Measurements from ENCODE around the gene ZKSCAN4. TPM values are rescaled to one million over a fixed set of nuclear protein-coding genes. Genes with fewer than 3 reads are reported as not detected.

The ZKSCAN4 gene
- 5.4 TPM for polyA plus RNA-seq (2012; ENCODE audit: insufficient read depth, insufficient read length, low read depth)

GRCh38 chr6:28252009-28252975 lies at the start of gene ZKSCAN4:
ZKSCAN4 (minus strand) TSS chr6:28252269; CDS start chr6:28251980, 289 bp downstream.
- Histone ChIP-seq H3K9me3 (no peaks in the 10 kb centered on the region), H3K36me3 (no peaks in the 10 kb centered on the region), H3K4me3 (ENCODE audit: low read depth, low read length) (peak within 1 kb of the TSS; percentile 95), H3K4me1 (0 out of 2 replicates have a peak, but pooled peaks cover 5% of the 10 kb centered on the region), H3K27me3 (no peaks in the 10 kb centered on the region)
- DNase-seq = peak; percentile 88
- no peak for TF ChIP-seq CTCF (IDR thresholded peaks at IDR 0.05; ENCODE audit: low read depth, low read length)

GRCh38 chr6:28296520-28297060 lies 44.5 kb upstream of the ZKSCAN4 start:
- Histone ChIP-seq H3K9me3 (no peaks in the 10 kb centered on the region), H3K36me3 (peaks cover 14% of the 10 kb centered on the region), H3K4me3 (ENCODE audit: low read depth, low read length) (no peak overlapping the region), H3K27me3 (no peaks in the 10 kb centered on the region), H3K4me1 (no peaks in the 10 kb centered on the region)
- no peak for TF ChIP-seq CTCF (IDR thresholded peaks at IDR 0.05; ENCODE audit: low read depth, low read length)
- no peak for DNase-seq

GRCh38 chr6:28295326-28295725 lies 43.3 kb upstream of the ZKSCAN4 start:
- H3K4me1 ChIP-seq = no peaks in the 10 kb centered on the region
- no peaks in the 10 kb centered on the region for H3K9me3 ChIP-seq
- peaks cover 14% of the 10 kb centered on the region for H3K36me3 ChIP-seq
- no peaks in the 10 kb centered on the region for H3K27me3 ChIP-seq
- H3K4me3 ChIP-seq (ENCODE audit: low read depth, low read length) = no peak overlapping the region
- no peak for DNase-seq
- no peak for TF ChIP-seq CTCF (IDR thresholded peaks at IDR 0.05; ENCODE audit: low read depth, low read length)

GRCh38 chr6:28291573-28291972 lies 39.5 kb upstream of the ZKSCAN4 start:
- H3K36me3 ChIP-seq = peaks cover 21% of the 10 kb centered on the region
- no peaks in the 10 kb centered on the region for H3K27me3 ChIP-seq
- DNase-seq = no peak
- TF ChIP-seq CTCF (IDR thresholded peaks at IDR 0.05; ENCODE audit: low read depth, low read length) = no peak
- H3K4me3 ChIP-seq (ENCODE audit: low read depth, low read length) = no peak overlapping the region
- no peaks in the 10 kb centered on the region for H3K4me1 ChIP-seq
- H3K9me3 ChIP-seq = no peaks in the 10 kb centered on the region

DNA sequence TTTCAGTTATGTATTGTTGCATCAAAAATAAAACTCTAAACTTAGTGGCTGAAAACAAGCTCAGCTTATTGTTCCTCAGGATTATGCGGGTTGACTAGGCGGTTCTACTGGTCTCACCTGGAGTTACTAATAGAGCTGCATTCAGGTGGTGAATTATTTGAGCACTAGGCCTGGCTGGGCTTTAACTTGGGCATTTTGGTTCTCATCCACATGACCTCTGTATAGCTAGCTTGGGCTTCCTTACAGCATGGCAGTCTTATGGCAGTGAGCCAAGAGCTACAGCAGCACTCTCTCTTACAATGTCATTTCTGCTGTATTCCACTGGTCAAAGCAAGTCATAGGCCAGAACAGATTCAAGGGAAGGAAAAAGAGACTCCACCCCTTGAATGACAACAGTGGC lies 30.9 kb upstream of the ZKSCAN4 start:
- Histone ChIP-seq H3K27me3 (no peaks in the 10 kb centered on the region), H3K36me3 (peaks cover 28% of the 10 kb centered on the region), H3K4me1 (no peaks in the 10 kb centered on the region), H3K9me3 (no peaks in the 10 kb centered on the region), H3K4me3 (ENCODE audit: low read depth, low read length) (peak overlapping the region; percentile 12; the same call in 1 of the 2 replicates)
- DNase-seq = no peak
- TF ChIP-seq CTCF (IDR thresholded peaks at IDR 0.05; ENCODE audit: low read depth, low read length) = no peak
